ENCODE measurements around the gene PGC.
A peak's percentile ranks its signal among the peaks of the same experiment; 100 is the strongest.

DNA sequence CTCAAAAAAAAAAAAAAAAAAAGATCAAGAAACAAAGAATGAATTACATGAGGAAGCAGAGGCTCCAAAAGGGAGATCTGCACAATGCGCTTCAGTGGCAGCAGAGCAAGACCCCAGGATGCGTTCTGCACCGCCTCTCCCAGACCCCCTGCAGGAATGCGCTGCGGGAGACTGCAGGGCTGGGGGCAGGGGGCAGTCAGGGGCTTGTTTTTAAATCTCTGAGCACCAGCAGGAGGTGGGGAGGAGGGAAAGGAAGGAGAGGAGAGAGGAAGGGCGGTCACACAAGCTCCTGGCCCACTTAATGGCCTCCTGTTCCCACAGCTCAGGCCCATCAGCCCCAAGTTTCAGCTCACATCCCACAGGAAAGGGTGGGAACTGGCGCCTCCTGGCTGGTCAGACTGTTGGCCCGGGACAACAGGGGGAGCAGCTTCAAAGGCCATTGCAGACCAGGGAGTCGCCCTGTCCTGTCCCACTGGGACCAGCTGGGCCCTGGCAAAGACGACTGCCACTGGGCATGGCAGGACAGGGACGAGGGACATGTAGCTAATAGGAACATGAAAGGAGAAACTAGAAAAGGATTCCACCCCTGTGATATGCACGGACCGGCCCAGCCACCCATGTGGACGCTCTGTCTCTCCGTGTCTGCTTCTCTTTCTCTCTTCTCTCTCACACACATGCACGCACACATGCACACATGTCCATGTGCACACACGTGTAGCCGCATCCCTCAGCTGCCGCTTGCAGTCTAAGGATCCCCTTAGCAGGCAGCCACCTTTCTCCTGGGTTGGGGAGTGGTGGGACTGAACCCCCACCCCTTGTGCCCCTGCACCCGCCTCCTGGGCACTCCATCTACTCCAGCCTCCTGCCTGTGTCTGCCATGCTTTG is 46.5 kb downstream of the PGC start:
- TF ChIP-seq, protein P1, sequence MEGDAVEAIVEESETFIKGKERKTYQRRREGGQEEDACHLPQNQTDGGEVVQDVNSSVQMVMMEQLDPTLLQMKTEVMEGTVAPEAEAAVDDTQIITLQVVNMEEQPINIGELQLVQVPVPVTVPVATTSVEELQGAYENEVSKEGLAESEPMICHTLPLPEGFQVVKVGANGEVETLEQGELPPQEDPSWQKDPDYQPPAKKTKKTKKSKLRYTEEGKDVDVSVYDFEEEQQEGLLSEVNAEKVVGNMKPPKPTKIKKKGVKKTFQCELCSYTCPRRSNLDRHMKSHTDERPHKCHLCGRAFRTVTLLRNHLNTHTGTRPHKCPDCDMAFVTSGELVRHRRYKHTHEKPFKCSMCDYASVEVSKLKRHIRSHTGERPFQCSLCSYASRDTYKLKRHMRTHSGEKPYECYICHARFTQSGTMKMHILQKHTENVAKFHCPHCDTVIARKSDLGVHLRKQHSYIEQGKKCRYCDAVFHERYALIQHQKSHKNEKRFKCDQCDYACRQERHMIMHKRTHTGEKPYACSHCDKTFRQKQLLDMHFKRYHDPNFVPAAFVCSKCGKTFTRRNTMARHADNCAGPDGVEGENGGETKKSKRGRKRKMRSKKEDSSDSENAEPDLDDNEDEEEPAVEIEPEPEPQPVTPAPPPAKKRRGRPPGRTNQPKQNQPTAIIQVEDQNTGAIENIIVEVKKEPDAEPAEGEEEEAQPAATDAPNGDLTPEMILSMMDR (IDR thresholded peaks at IDR 0.05), result peak in 1 of 6 experiments; percentile 9
- TF ChIP-seq POLR2AphosphoS5 (IDR thresholded peaks at IDR 0.05), result no peak
- TF ChIP-seq POLR2A (IDR thresholded peaks at IDR 0.05), result no peak
- no peak for TF ChIP-seq EP300 (IDR thresholded peaks at IDR 0.05)
